K562 (cell line): ENCODE results near the gene PHYHD1. TPM values are rescaled to one million over a fixed set of nuclear protein-coding genes. Genes with fewer than 3 reads are reported as not detected.
A peak's percentile ranks its signal among the peaks of the same experiment; 100 is the strongest.

Source experiments
- CHD2 ChIP-seq: IDR thresholded peaks from 2 replicates; pipeline ENCODE4 v1.6.1; 2011; ENCODE audit warnings: low read depth, low read length
- IFI16 ChIP-seq: fragments of 250-450 bp; sonication (Bioruptor Pico); IDR thresholded peaks from 2 replicates; pipeline ENCODE4 v2.1.2; 2022; ENCODE audit warnings: mild to moderate bottlenecking, inconsistent platforms
- KLF16 ChIP-seq: IDR thresholded peaks from 2 replicates; pipeline ENCODE4 v1.6.1; 2016; ENCODE audit warnings: antibody characterized with exemption
- LCOR ChIP-seq: sonication (generic); formaldehyde crosslinking; IDR thresholded peaks from 2 replicates; pipeline ENCODE4 v1.8.0; 2022; ENCODE audit warnings: mild to moderate bottlenecking, missing genetic modification reagents
- MCM5 ChIP-seq: fragments of 450-650 bp; IDR thresholded peaks from 2 replicates; pipeline ENCODE4 v1.6.1; 2016; ENCODE audit warnings: low read depth
- MED1 ChIP-seq: sonication (generic); formaldehyde crosslinking; IDR thresholded peaks from 2 replicates; pipeline ENCODE4 v1.8.1; 2023; ENCODE audit warnings: missing genetic modification reagents, borderline replicate concordance
- NFE2L1 ChIP-seq: fragments of 450-650 bp; IDR thresholded peaks from 2 replicates; pipeline ENCODE4 v1.6.1; 2016; ENCODE audit warnings: missing genetic modification characterization, low read depth, mild to moderate bottlenecking, missing compliant biosample characterization, moderate library complexity, borderline replicate concordance
- NFYB ChIP-seq: IDR thresholded peaks from 2 replicates; pipeline ENCODE4 v1.6.1; 2011; ENCODE audit warnings: mild to moderate bottlenecking, moderate library complexity; ENCODE audit not compliant: insufficient read length; ENCODE audit errors: extremely low read depth
- NR4A1 ChIP-seq, 2 experiments: fragments of 250-450 bp in 1 of 2; fragments of 450-650 bp in 1 of 2; sonication (Bioruptor Pico) in 1 of 2; IDR thresholded peaks; 2 replicates each; pipeline versions ENCODE4 v1.4.0 to v1.6.1; 2016 to 2020; ENCODE audit warnings: mild to moderate bottlenecking in 2 of 2, missing compliant biosample characterization in 1 of 2, missing genetic modification characterization in 1 of 2, moderate library complexity in 1 of 2
- OTX1 ChIP-seq: fragments of 450-650 bp; formaldehyde crosslinking; IDR thresholded peaks from 2 replicates; pipeline ENCODE4 v1.4.0; 2022; ENCODE audit warnings: mild to moderate bottlenecking
- PHF20 ChIP-seq: fragments of 450-650 bp; IDR thresholded peaks from 2 replicates; pipeline ENCODE4 v1.6.1; 2018; ENCODE audit not compliant: partially characterized antibody
- RB1 ChIP-seq: fragments of 450-650 bp; IDR thresholded peaks from 2 replicates; pipeline ENCODE4 v1.6.1; 2017; ENCODE audit warnings: low read depth, mild to moderate bottlenecking
- RBBP5 ChIP-seq: fragments of 200-600 bp; sonication (generic); IDR thresholded peaks from 2 replicates; pipeline ENCODE4 v1.6.1; 2012; ENCODE audit warnings: borderline replicate concordance, mild to moderate bottlenecking, low read length, control low read depth, inconsistent platforms; ENCODE audit not compliant: insufficient read depth, poor library complexity, severe bottlenecking
- SETDB1 ChIP-seq: IDR thresholded peaks from one replicate; pipeline ENCODE4 v1.6.1; 2012; ENCODE audit warnings: low read length, control low read depth, inconsistent platforms
- SIN3A ChIP-seq, 2 experiments: fragments of 150-350 bp in 1 of 2; IDR thresholded peaks; 2 replicates each; pipeline ENCODE4 v1.6.1; 2011 to 2016; ENCODE audit warnings: borderline replicate concordance in 2 of 2, low read depth in 2 of 2, low read length in 2 of 2, mild to moderate bottlenecking in 2 of 2, moderate library complexity in 2 of 2; ENCODE audit not compliant: control insufficient read depth in 1 of 2
- SIX5 ChIP-seq, 2 experiments: IDR thresholded peaks; 2 replicates each; pipeline ENCODE4 v1.6.1; 2011; ENCODE audit warnings: low read length in 2 of 2, borderline replicate concordance in 1 of 2, low read depth in 1 of 2, mild to moderate bottlenecking in 1 of 2, moderate library complexity in 1 of 2; ENCODE audit not compliant: insufficient read depth in 1 of 2
- SLC30A9 ChIP-seq: fragments of 250-450 bp; sonication (Bioruptor Pico); IDR thresholded peaks from 2 replicates; pipeline ENCODE4 v1.8.0; 2022; ENCODE audit warnings: mild to moderate bottlenecking, moderate library complexity
- STAT5A ChIP-seq: IDR thresholded peaks from 2 replicates; pipeline ENCODE4 v1.6.1; 2012; ENCODE audit warnings: low read length, inconsistent platforms, borderline replicate concordance
- SUPT5H ChIP-seq: fragments of 450-650 bp; IDR thresholded peaks from 2 replicates; pipeline ENCODE4 v1.6.1; 2016
- XRCC5 ChIP-seq: fragments of 200-400 bp; formaldehyde crosslinking; IDR thresholded peaks from 2 replicates; pipeline ENCODE4 v1.6.1; 2017; ENCODE audit warnings: low read depth, mild to moderate bottlenecking, low read length
- ZNF695 ChIP-seq: fragments of 450-650 bp; formaldehyde crosslinking; IDR thresholded peaks from 2 replicates; pipeline ENCODE4 v1.4.0; 2020; ENCODE audit warnings: mild to moderate bottlenecking, moderate library complexity
- polyA plus RNA-seq, 8 experiments: library from polyadenylated mRNA; depleted of rRNA in 4 of 8; stranded (reverse) in 5 of 8; unstranded in 3 of 8; fragments of >200 nt; fragmentation: Nextera tagmentation in 2 of 8; fragmentation: Illumina TruSeq in 1 of 8; extraction: Ambion mirVana in 2 of 8; extraction: Trizol in 1 of 8; gene quantifications; 2 replicates each; pipeline versions ENCODE4 v1.2.1 to v1.2.3, GENCODE V29; 2011 to 2014; ENCODE audit warnings: inconsistent platforms in 1 of 8, missing spikeins in 1 of 8
- total RNA-seq, 7 experiments: library from RNA; depleted of rRNA in 6 of 7; stranded (reverse); fragments of >200 nt in 6 of 7; fragmentation: Illumina TruSeq in 2 of 7; extraction: Trizol in 2 of 7; gene quantifications; 2 replicates each; pipeline versions ENCODE4 v1.2.1 to v1.2.3, GENCODE V29; 2011 to 2021; ENCODE audit warnings: low replicate concordance in 1 of 7
- TF ChIP-seq, protein P1 (sequence below): IDR thresholded peaks from 3 replicates; pipeline ENCODE4 v1.6.1; 2011; ENCODE audit warnings: borderline replicate concordance, mild to moderate bottlenecking, moderate library complexity; ENCODE audit not compliant: insufficient read length; ENCODE audit errors: extremely low read depth
- TF ChIP-seq, protein P2 (sequence below): fragments of 250-450 bp; sonication (Bioruptor Pico); IDR thresholded peaks from 2 replicates; pipeline ENCODE4 v1.4.0; 2020; ENCODE audit warnings: mild to moderate bottlenecking, moderate library complexity, borderline replicate concordance

PHYHD1 gene
- total and polyA plus RNA-seq, 9 of the 15 experiments (the other 6 are each of a cell fraction or from before 2014, with no cell fraction given): 0.36 to 1.3 (median 0.80) TPM

DNA sequence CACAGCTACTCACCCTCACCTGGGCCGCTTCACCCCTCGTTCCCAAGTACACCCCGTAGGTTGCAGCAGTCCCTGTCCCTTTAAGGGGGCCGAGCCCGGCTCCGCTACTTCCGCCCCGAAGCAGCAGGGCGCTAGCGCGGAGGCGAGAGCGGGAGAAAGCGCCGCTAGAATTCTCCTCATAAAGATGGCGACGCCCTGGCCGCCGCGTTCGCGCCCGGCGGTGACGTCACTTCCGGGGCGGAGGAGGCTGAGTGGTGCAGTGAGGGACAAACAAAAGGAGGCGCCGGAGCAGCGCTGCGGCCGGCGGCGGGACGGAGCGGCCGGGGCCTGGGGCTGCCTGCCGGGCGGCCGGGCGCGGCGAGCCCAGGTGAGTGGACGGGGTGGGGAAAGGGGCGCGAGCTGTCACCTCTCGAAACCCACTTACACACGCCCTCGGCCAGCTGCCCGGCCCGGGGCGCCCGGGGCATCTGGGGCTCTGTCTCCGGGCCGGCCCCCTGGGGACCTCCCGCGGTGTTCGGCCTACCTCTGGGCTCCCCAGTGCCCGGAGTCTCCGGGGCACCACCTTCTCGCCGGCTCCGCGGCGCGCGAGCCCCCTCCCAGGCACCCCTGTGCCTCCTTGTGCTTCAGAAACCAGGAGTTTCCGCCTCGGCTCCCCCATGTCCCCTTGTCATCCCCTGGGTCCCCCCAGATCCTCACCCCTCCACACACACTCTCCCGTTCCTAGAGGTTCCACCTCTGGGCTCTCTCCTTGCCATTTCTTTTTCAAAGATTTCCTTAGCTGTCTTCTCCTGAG, 38.7 kb upstream of the PHYHD1 start, which contains the start of the genes KYAT1 and LRRC8A (continued):
- TF ChIP-seq, protein P1, sequence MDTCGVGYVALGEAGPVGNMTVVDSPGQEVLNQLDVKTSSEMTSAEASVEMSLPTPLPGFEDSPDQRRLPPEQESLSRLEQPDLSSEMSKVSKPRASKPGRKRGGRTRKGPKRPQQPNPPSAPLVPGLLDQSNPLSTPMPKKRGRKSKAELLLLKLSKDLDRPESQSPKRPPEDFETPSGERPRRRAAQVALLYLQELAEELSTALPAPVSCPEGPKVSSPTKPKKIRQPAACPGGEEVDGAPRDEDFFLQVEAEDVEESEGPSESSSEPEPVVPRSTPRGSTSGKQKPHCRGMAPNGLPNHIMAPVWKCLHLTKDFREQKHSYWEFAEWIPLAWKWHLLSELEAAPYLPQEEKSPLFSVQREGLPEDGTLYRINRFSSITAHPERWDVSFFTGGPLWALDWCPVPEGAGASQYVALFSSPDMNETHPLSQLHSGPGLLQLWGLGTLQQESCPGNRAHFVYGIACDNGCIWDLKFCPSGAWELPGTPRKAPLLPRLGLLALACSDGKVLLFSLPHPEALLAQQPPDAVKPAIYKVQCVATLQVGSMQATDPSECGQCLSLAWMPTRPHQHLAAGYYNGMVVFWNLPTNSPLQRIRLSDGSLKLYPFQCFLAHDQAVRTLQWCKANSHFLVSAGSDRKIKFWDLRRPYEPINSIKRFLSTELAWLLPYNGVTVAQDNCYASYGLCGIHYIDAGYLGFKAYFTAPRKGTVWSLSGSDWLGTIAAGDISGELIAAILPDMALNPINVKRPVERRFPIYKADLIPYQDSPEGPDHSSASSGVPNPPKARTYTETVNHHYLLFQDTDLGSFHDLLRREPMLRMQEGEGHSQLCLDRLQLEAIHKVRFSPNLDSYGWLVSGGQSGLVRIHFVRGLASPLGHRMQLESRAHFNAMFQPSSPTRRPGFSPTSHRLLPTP: no peak
- TF ChIP-seq, protein P2, sequence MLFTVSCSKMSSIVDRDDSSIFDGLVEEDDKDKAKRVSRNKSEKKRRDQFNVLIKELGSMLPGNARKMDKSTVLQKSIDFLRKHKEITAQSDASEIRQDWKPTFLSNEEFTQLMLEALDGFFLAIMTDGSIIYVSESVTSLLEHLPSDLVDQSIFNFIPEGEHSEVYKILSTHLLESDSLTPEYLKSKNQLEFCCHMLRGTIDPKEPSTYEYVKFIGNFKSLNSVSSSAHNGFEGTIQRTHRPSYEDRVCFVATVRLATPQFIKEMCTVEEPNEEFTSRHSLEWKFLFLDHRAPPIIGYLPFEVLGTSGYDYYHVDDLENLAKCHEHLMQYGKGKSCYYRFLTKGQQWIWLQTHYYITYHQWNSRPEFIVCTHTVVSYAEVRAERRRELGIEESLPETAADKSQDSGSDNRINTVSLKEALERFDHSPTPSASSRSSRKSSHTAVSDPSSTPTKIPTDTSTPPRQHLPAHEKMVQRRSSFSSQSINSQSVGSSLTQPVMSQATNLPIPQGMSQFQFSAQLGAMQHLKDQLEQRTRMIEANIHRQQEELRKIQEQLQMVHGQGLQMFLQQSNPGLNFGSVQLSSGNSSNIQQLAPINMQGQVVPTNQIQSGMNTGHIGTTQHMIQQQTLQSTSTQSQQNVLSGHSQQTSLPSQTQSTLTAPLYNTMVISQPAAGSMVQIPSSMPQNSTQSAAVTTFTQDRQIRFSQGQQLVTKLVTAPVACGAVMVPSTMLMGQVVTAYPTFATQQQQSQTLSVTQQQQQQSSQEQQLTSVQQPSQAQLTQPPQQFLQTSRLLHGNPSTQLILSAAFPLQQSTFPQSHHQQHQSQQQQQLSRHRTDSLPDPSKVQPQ (CRISPR knock-in tag): no peak
- TF ChIP-seq XRCC5 (0 out of 2 replicates have a peak, but pooled peaks have one; percentile 70), NFYB (no peak), ZNF695 (no peak), SLC30A9 (CRISPR knock-in tag) (no peak), MCM5 (no peak), STAT5A (no peak), NFE2L1 (tag) (no peak), KLF16 (no peak), SUPT5H (no peak), LCOR (CRISPR knock-in tag) (no peak), SETDB1 (peak; percentile 38), CHD2 (no peak), RB1 (peak; percentile 91), RBBP5 (peak; percentile 73), IFI16 (CRISPR knock-in tag) (no peak), SIN3A (IDR thresholded peaks at IDR 0.05; ENCODE audit: borderline replicate concordance in 2 of 2, control insufficient read depth in 1 of 2, low read depth in 2 of 2, low read length in 2 of 2) (peak; percentile 76; a peak in 2 of 4 replicates), PHF20 (peak; percentile 82), SIX5 (IDR thresholded peaks at IDR 0.05; ENCODE audit: borderline replicate concordance in 1 of 2, insufficient read depth in 1 of 2, low read depth in 1 of 2, low read length in 2 of 2) (peak; percentile 45 to 62; a peak in 3 of 4 replicates), NR4A1 (CRISPR knock-in tag; IDR thresholded peaks at IDR 0.05) (no peak), NR4A1 (tag; IDR thresholded peaks at IDR 0.05) (no peak), OTX1 (CRISPR knock-in tag) (no peak), MED1 (no peak)
